ENCODE data around the gene TEDC2.

- no peak for TF ChIP-seq CTCF (IDR thresholded peaks at IDR 0.05 in 2 of 3, conservative IDR thresholded peaks at IDR 0.05 in 1 of 3; ENCODE audit: control insufficient read depth in 2 of 3, extremely low read depth in 1 of 3, insufficient read depth in 1 of 3, low read depth in 3 of 3, low read length in 3 of 3)
- no peak for TF ChIP-seq EP300 (IDR thresholded peaks at IDR 0.05; ENCODE audit: borderline replicate concordance in 1 of 2, control insufficient read depth in 1 of 2, low read depth in 2 of 2, low read length in 2 of 2)
- no peak for TF ChIP-seq HDAC2 (IDR thresholded peaks at IDR 0.05)
- no peak for TF ChIP-seq SUZ12 (IDR thresholded peaks at IDR 0.05; ENCODE audit: unreplicated experiment)
- no peak for TF ChIP-seq CHD4 (IDR thresholded peaks at IDR 0.05)
Observed at GRCh38 chr16:2482708-2483534, 23.0 kb downstream of the TEDC2 start.

Measured in GM12878 (cell line).